Mucosa of descending colon (tissue), 3 donors: ENCODE measurements around the gene TCTN2. TPM values are rescaled to one million over a fixed set of nuclear protein-coding genes. Genes with fewer than 3 reads are reported as not detected.

ENCODE experiments used
- ATAC-seq: fragments of 200-7000 bp; cut with Tn5 transposase; one replicate; pipeline ENCODE4 v1.9.1; 2020; ENCODE audit warnings: mild to moderate bottlenecking, moderate library complexity
- DNase-seq, 3 donors: peaks; one replicate each; pipeline ENCODE4 v3.0.0-alpha.2; 2020
- H3K36me3 ChIP-seq: fragments of 200-600 bp; one replicate; pipeline ENCODE4 v1.8.0; 2021; ENCODE audit warnings: low read depth, mild to moderate bottlenecking
- H3K4me1 ChIP-seq: fragments of 200-600 bp; one replicate; pipeline ENCODE4 v1.8.0; 2021; ENCODE audit warnings: low read depth, mild to moderate bottlenecking
- H3K4me3 ChIP-seq: fragments of 200-600 bp; one replicate; pipeline ENCODE4 v1.8.0; 2021; ENCODE audit warnings: mild to moderate bottlenecking
- H3K9me3 ChIP-seq: fragments of 200-600 bp; one replicate; pipeline ENCODE4 v1.8.0; 2021; ENCODE audit warnings: mild to moderate bottlenecking
- intact Hi-C, 2 donors: fragments of 100-400 bp; cut with DNase I in 1 of 2; cut with micrococcal nuclease in 1 of 2; formaldehyde crosslinking; loops; one replicate each; pipeline versions ENCODE4 v1.11.0 to v1.11.1; 2022; cut with DNase I, micrococcal nuclease
- total RNA-seq, 3 donors: library from RNA; stranded (reverse); fragmentation: NEBNext Ultra II Directional in 2 of 3; extraction: Animal tissue kit (Norgen Biotek cat#: 25700) in 2 of 3; gene quantifications; one replicate each; pipeline versions ENCODE4 v1.2.1 to v1.2.4, GENCODE V29; 2021 to 2023
- TF ChIP-seq, protein P1 (sequence below): fragments of 200-600 bp; IDR thresholded peaks from one replicate; pipeline ENCODE4 v1.8.0; 2022; ENCODE audit warnings: antibody characterized with exemption, mild to moderate bottlenecking
- donor health status: DM: no; HTN: no; CAD: no; lungs with moderate emphysema.
- donor health status: DM: no; HTN: no; CAD: no.
- donor health status: DM: no; HTN: yes; CAD: no.

Gene TCTN2
- total RNA-seq, 3 donors from 2014 or later: 5.2 to 9.0 (median 6.2) TPM

DNA sequence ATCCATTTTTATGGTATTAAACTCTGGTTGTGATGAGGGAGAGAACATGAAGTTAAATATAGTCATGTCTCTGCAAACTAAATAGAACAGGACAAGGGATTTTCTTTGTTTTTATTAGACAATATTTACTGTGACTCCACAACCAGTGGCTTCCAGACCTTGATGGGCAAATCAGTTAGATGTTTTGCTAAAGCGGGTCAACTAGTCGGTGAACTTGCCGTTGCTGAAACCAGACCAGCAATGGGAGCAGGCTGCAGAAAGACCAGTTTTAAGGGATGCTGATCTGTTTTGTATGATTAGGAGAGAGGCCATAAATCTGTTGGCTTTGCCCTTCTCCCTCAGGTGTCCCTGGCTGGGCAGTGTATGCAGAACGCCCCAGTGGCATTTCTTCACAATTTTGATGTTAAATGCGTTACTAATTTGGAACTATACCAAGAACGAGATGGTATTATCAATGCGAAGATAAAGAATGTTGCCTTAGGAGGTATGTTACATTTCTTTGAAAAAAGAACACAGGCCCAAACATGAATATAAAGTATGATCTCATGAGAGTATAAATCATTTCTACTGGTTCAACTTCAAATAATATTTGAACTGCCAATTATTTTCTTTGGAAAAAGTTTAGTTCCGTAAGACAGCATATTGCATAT lies 19.4 kb downstream of the TCTN2 start:
- H3K36me3 ChIP-seq: no peaks in the 10 kb centered on the region

DNA sequence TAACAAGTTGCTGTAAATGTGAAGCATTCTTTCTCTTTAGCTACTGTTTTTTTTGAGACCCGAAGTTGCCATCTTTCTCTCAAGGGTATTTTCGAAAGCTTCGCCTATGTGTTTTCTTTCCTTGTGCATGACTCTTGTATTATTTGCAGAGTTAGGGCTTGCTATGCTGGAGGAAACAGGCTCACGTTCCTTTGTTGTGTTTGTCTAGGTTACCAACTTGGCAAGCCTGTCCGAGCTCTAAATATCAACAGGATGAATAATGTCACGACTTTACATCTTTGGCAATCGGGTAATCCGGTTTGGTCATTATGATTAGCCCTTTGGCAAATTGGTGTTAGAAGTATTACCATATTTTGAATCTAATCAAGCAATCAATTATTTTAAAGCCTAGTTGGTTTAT lies 25.3 kb downstream of the TCTN2 start:
- intact Hi-C loops: no loop called here
- DNase-seq (no peak), ATAC-seq (peak; percentile 53)
- Histone ChIP-seq H3K36me3 (no peaks in the 10 kb centered on the region), H3K9me3 (no peaks in the 10 kb centered on the region), H3K4me1 (no peaks in the 10 kb centered on the region), H3K4me3 (no peak overlapping the region)
- TF ChIP-seq, protein P1, sequence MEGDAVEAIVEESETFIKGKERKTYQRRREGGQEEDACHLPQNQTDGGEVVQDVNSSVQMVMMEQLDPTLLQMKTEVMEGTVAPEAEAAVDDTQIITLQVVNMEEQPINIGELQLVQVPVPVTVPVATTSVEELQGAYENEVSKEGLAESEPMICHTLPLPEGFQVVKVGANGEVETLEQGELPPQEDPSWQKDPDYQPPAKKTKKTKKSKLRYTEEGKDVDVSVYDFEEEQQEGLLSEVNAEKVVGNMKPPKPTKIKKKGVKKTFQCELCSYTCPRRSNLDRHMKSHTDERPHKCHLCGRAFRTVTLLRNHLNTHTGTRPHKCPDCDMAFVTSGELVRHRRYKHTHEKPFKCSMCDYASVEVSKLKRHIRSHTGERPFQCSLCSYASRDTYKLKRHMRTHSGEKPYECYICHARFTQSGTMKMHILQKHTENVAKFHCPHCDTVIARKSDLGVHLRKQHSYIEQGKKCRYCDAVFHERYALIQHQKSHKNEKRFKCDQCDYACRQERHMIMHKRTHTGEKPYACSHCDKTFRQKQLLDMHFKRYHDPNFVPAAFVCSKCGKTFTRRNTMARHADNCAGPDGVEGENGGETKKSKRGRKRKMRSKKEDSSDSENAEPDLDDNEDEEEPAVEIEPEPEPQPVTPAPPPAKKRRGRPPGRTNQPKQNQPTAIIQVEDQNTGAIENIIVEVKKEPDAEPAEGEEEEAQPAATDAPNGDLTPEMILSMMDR: no peak

More for the DNA sequence above, 19.4 kb downstream of the TCTN2 start:
- TF ChIP-seq, protein P1: no peak
- no peak overlapping the region for H3K4me3 ChIP-seq
- no peak for DNase-seq
- H3K4me1 ChIP-seq: no peaks in the 10 kb centered on the region
- no peaks in the 10 kb centered on the region for H3K9me3 ChIP-seq
- intact Hi-C loops: no loop called here
- ATAC-seq: no peak

DNA sequence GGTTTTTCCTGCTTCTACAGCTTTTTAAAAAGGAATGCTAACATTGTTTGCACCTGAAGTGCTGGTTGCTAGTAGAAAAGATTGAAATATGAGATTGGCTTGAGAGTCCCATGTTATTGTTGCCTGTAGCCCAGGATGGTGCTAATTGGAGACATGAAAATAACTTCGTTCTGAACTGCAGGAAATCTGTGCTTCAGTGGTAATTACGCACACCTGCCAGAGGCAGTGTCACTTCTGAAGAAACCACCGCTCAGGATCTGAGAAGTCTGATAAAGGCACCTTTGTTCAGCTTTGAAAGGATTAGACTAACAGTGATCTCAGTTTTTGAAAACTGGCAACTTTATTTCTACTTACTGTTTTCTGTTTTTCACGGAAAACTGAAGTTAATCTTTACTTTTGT lies 25.7 kb downstream of the TCTN2 start:
- no peaks in the 10 kb centered on the region for H3K4me1 ChIP-seq
- no peaks in the 10 kb centered on the region for H3K36me3 ChIP-seq
- intact Hi-C loops: no loop called here
- no peak overlapping the region for H3K4me3 ChIP-seq
- ATAC-seq (peak; percentile 73), DNase-seq (no peak)
- TF ChIP-seq, protein P1: no peak
- no peaks in the 10 kb centered on the region for H3K9me3 ChIP-seq

DNA sequence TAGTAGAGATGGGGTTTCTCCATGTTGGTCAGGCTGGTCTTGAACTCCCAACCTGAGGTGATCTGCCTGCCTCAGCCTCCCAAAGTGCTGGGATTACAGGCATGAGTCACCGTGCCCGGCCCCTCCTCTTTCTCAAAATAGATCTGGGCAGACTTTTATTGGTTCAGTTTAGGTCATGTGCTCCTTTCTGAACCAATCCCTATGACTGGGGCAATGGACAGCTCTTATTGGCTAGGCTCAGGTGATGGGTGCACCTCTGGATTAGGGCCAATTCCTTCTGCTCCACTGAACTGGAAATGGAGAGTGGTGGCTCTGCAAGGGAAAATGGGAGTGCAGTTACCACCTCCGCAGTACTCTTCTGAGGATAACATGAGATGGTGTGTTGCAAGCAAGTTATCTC lies 35.0 kb downstream of the TCTN2 start:
- Histone ChIP-seq H3K4me1 (no peaks in the 10 kb centered on the region), H3K9me3 (no peaks in the 10 kb centered on the region), H3K36me3 (no peaks in the 10 kb centered on the region), H3K4me3 (no peak overlapping the region)
- ATAC-seq (no peak), DNase-seq (no peak)
- TF ChIP-seq, protein P1: no peak
- intact Hi-C loops: no loop called here

- no peak for ATAC-seq
- Histone ChIP-seq H3K4me1 (no peaks in the 10 kb centered on the region), H3K4me3 (no peak overlapping the region), H3K36me3 (no peaks in the 10 kb centered on the region), H3K9me3 (no peaks in the 10 kb centered on the region)
- DNase-seq: no peak
- TF ChIP-seq, protein P1: no peak
- intact Hi-C loops: no loop called here
Observed at GRCh38 chr12:123707466-123707865, 36.6 kb downstream of the TCTN2 start.
